GM12872 (cell line): Measurements from ENCODE around the gene R3HDM2.

Experiments
- CTCF ChIP-seq: IDR thresholded peaks from 3 replicates; pipeline ENCODE4 v1.5.1; 2011; ENCODE audit warnings: low read depth, mild to moderate bottlenecking, low read length, moderate library complexity; ENCODE audit not compliant: insufficient read depth

The R3HDM2 gene

GRCh38 chr12:57475271-57476161 lies 44.7 kb upstream of the R3HDM2 start:
- TF ChIP-seq CTCF: no peak

- TF ChIP-seq CTCF: no peak
Measured at GRCh38 chr12:57474862-57475261, 44.0 kb upstream of the R3HDM2 start.

- no peak for TF ChIP-seq CTCF
Measured at GRCh38 chr12:57474430-57474829, 43.6 kb upstream of the R3HDM2 start.

GRCh38 chr12:57473886-57474285 lies 43.0 kb upstream of the R3HDM2 start:
- no peak for TF ChIP-seq CTCF

- no peak for TF ChIP-seq CTCF
Measured at GRCh38 chr12:57473392-57473791, 42.5 kb upstream of the R3HDM2 start.

- TF ChIP-seq CTCF: no peak
Measured at GRCh38 chr12:57472391-57472790, 41.5 kb upstream of the R3HDM2 start.

- TF ChIP-seq CTCF: no peak
Measured at GRCh38 chr12:57471661-57472060, 40.8 kb upstream of the R3HDM2 start.
